Measurements from ENCODE around the gene SUSD5. TPM values are rescaled to one million over a fixed set of nuclear protein-coding genes. Genes with fewer than 3 reads are reported as not detected.

Gene SUSD5
- 0.99 TPM for polyA plus RNA-seq (2013, experiment 1 of 2; ENCODE audit: insufficient read length)
- polyA plus RNA-seq (2013, experiment 2 of 2; ENCODE audit: insufficient read length), result 1.5 TPM

- peak; percentile 31 for DNase-seq
Observed at GRCh38 chr3:33218446-33219174, at the start of gene SUSD5. Gene SUSD5 (minus strand): TSS chr3:33218810. CDS start chr3:33218797, 13 bp downstream.

DNA sequence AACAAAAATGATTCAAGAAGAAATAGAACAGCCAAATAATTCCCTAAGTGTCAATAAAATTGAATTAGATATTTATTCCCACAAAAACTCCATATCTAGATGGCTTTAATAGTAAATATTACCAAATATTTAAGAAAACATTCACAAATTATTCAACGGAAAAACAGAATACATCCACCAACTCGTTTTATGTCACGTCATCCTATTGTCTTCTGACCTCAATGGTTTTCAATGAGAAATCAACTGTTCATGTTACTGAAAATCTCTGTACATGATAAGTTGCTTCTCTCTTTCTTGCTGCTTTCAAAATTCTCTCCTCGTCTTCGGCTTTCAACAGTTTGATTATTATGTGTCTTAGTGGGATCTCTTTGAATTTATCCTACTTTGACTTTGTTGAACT lies 41.5 kb upstream of the SUSD5 start:
- DNase-seq, result no peak

DNA sequence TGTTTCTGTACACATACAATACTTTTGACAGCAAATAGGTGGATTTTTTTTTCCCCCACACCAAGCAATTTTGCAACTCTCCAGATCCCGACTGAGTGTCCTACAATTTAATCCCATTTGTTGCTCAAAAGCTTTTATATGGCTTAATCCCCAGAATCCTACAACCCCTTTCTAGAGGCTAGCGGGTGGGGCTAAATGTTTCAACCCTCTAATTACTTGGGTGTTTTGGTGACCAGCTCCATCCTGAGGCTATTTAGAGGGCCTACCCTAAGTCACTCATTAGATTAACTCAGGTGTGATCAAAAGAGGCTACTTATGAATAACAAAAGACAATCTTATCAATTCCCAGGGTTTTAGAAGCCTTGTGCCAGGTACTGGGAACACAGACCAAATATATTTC lies 37.6 kb upstream of the SUSD5 start:
- DNase-seq, result no peak

DNA sequence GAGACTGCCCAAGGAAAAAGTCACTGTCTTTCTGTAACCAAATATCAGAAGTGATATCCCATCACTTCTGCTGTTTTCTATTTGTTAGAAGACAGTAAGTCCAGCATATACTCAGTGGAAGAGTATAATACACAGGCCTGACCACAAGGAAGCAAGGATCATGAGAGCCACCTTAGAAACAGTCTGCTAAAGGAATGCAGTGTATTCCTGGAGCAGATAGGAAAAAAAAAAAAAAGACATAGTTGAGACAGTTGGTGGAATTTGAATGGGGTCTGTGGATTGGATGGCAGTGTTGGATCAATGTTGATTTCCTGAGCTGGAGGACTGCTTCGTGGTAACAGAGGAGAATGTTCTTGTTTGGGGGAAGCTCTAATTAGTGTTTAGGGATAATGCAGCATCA lies 32.1 kb upstream of the SUSD5 start:
- DNase-seq, result peak; percentile 9

DNA sequence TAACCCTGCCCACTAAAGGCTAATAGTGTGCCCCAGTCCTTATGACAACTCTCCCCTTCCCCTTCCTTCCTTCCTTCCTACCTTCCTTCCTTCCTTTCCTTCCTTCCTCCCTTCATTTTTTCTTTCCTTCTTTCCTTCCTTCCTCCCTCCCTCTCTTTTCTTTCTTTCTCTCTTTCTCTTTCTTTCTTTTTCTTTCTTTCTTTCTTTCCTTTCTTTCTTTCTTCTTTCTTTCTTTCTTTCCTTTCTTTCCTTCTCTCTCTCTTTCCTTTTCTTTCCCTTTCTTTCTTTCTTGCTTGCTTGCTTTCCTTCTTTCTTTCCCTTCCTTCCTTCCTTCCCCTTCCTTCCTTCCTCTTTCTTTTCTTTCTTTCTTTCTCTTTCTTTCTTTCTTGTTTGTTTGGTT lies 28.2 kb upstream of the SUSD5 start:
- DNase-seq, result no peak

DNA sequence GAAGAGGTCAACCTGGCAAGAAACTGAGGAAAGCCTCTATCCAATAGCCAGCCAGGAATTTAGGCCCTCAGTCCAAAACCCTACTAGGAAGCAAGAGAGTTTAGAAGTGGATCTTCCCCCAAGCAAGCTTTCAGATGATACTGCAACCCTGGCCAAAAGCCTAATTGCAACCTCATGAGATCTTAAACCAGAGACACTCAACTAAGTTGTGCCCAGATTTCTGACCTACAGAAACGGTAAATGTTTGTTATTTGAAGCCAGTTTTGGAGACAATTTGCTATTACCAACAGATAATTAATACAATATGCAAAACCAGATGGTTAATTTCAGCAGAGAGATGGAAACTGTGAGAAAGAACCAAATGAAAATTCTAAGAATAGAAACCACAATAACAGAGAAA lies 21.7 kb upstream of the SUSD5 start:
- no peak for DNase-seq

GRCh38 chr3:33238923-33239322 lies 20.3 kb upstream of the SUSD5 start:
- DNase-seq, result no peak

- no peak for DNase-seq
Observed at GRCh38 chr3:33237439-33237838, 18.8 kb upstream of the SUSD5 start.

DNA sequence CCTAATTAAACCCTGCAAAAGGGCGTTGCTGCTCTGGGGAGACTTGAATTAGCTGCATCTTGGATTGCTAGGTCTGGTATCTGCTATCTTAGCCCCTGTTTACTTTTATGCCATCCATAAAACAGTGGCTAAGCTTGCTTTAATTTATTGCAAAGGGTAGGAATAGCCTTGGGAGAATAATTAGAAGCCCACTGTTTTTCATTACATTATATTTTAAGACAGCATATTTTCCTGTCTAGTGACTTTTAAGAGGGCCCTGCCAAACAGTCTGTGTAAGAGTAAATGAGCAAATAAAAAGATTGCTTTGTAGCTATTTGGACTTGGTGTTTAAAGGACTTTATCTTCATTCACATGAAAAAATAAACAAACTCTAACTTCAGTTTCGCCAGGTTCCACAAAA lies 17.4 kb upstream of the SUSD5 start:
- no peak for DNase-seq

DNA sequence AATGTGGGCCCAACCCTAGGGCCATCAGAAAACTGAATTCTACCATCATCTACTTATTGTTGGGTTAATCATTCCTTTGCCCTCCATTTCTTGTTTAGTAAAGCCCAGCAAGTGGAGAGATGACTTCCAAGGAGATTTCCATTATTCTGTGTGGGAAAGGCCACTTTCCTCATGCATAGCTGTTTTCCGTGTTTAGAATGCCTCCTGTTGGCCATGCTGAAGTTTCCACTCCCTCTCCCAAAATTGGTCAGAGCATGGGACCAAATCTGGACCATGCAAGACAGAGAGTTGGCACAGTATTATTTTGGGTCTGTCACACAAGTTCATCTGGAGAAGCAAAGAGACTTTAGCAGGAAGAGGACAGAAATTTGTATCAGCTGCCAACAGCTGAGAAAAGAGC lies 15.3 kb upstream of the SUSD5 start:
- no peak for DNase-seq

- DNase-seq, result no peak
Observed at GRCh38 chr3:33231756-33232465, 13.3 kb upstream of the SUSD5 start.

- DNase-seq, result no peak
Observed at GRCh38 chr3:33229947-33230346, 11.3 kb upstream of the SUSD5 start.

DNA sequence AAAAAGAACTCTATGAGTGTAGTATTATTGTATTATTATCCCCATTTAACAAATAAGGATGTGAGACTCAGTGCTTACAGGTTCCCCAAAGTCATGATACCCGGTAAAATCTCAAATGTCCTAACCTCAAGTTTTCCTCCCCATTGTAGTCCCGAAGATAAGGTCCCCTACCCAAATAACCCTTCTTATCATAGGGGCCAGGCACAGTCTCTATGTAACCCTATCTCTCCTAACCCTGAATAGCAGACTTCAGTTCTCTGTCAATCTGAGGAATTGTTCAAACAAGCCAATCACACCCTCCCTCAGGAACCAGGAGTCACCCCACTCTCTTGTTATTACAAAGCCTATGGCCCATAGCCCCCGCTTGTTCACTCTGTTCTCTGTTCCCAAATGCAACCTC lies 10.5 kb upstream of the SUSD5 start:
- no peak for DNase-seq

DNA sequence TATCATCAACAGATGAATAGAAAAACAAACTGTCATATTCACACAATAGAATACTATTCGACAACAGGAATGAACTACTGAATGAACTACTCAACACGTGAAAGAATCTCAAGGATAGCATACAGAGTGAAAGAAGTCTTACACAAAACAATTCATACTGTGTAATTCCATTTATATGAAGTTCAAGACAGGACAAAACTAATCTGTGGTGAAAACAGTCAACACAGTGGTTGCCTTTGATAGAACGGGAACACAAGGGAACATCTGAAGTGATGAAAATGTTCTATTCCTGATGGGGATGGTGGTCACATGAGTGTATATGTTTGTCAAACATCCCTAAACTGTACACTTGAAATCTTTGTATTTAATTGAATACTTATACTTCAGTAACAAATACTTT lies 2.6 kb upstream of the SUSD5 start:
- DNase-seq, result no peak

GRCh38 chr3:33219175-33219487 lies 521 bp upstream of the SUSD5 start:
- DNase-seq, result no peak

GRCh38 chr3:33217866-33218445 lies 654 bp downstream of the SUSD5 start:
- no peak for DNase-seq

GRCh38 chr3:33215739-33216138 lies 2.9 kb downstream of the SUSD5 start:
- no peak for DNase-seq

DNA sequence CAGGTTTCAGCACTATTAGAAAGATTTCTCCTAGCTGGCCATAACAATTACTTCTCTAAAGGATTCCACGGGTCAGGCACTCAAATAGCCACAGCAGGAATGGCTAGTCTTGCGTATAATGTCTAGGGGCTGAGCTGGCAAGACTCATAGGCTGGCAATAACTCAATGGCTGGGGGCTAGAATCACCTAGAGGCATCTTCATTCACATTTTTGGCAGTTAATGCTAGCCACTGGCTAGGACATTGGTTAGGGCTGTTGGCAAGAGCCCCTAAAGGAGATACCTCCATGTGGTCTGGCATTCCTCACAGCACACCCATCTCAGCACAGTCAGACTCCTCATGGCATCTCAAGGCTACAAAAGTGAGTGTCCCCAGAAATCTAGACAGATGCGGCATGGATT lies 6.2 kb downstream of the SUSD5 start:
- DNase-seq, result no peak

DNA sequence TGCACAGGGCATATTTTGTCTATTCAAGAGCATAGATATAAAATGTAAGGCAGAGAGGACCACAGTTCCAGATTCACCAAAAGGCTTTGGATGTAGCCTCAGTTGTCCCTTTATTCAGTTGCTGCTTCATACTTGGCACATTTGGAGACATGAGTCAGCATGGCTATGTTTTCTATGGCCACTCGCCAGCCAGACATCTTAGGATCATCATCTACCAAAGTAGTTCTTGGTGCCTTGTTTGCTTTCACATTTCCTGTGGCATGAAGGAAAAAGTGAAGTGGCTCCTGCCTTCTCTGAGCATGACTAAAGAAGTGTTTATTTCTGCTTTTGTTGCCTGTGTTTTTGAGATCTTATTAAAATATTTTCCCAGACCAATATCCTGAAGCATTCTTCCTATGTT lies 7.2 kb downstream of the SUSD5 start:
- DNase-seq, result peak; percentile 86

GRCh38 chr3:33209357-33209756 lies 9.3 kb downstream of the SUSD5 start:
- no peak for DNase-seq

DNA sequence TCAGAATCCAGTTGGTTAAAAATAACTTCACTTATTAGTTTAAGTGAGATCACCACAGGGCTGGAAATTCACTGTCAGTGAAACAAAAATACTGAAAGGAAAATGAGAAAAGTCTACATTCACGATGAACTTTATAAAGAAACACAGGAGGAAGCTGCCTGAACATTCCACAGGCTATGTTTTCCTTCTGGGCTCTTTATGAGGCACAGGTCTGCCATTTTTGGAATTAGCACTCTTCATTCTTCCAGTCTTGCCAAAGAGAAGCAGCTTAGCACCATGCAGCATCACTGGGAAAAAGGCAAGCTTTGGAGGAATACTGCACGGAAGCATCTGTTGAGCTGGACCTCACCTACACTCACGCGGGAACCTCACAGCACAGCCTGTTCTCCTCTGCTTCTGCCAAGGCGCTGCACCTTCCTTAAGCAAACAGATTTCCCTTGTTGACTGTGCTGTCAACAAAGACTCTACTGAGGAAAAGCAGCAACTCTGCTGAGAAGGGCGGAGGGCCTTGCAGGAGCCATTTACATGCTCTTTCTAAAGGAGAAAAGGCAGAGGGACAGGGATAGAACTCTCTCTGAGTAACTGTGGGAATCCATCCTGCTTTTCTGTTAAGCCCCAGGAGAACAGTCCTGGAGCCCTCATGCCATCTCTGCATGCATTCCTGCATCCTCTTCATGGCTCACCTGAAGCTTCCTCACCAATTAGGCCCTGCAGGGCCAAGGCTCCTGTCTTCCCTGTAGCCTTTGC lies 15.7 kb downstream of the SUSD5 start:
- peak; percentile 35 for DNase-seq

DNA sequence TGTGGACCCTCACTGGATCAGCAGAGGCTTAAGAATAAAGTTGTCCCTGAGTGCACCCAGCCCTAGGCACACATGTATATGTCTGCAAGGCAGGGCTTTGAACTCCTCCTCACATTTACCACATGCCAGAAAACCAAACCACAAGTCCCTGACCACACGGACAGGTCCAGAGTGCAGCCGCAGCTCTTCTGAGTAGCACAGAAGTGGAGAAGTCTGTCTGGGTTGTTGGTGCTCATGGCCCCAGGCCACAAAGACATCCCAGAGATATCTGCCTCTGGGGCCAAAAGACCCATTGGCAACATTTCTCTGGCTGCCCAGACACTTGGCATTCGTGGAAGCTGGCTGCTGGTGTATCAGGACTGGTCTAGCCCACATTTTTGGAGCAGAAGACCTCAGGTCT lies 17.4 kb downstream of the SUSD5 start:
- DNase-seq, result no peak

GRCh38 chr3:33196538-33196937 lies 22.1 kb downstream of the SUSD5 start:
- DNase-seq, result no peak
